Heart left ventricle (tissue), 13 donors: ENCODE results near the gene AAMP.

Experiments
- CTCF ChIP-seq, 12 donors: fragments of 200-600 bp; sonication (generic) in 4 of 12; IDR thresholded peaks; one replicate each; pipeline versions ENCODE4 v1.5.0 to v1.8.0; 2018 to 2022; ENCODE audit warnings: antibody characterized with exemption in 12 of 12, mild to moderate bottlenecking in 5 of 12
- POLR2A ChIP-seq, 2 donors: fragments of 450-650 bp; IDR thresholded peaks; one replicate each; pipeline ENCODE4 v1.6.1; 2017; ENCODE audit warnings: antibody characterized with exemption in 2 of 2, mild to moderate bottlenecking in 2 of 2, moderate library complexity in 2 of 2
- donor health status: ischemic (EF 13 %, LVEDD 7.1; RV severe dilation, severe dysfunction).
- donor health status: DM: no; HTN: yes; CAD: no.
- donor health status: DM: no; HTN: no; CAD: no.
- donor health status: ischemic (EF 25% LVEDD 6.9; RV normal size, moderate dysfunction).
- donor health status: ischemic (EF 25% LVEDD 5.7; RV mildly dilated, moderate dysfunction).
- donor health status: ischemic (EF 35%, LVEDD 5.7; RV mildly dilated, moderate dysfunction).
- donor health status: nonischemic (EF 11% LVEDD 7.7; RV severe dilation, severe dysfunction).
- donor health status: DM: yes; HTN: yes; CAD: no.
- donor health status: PGD.
- donor health status: ischemic (EF 29% LVEDD 5.4; RV normal size, mild dysfunction).
- donor health status: nonischemic (EF 23%, LVEDD 6.1; RV moderate dilation, normal function).

DNA sequence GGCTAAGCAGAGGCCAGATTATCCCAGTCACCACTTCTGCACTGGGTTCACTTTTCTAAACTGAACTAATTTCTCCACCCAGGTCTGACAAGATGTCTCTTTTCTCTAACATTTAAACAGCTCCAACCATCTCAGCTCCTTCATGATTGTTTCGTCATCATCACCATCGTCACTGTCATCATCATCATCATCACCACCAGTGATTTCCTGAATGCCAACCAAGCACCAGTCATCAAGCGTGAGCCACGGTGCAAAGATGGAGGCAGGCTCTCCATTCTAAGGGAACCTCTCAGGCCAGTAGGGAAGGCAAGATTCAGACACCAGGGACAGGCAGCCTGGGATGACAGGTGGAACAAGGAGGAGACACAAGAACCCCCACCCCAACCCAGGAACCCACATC lies 47.9 kb upstream of the AAMP start:
- no peak for TF ChIP-seq CTCF (IDR thresholded peaks at IDR 0.05)
- no peak for TF ChIP-seq POLR2A (IDR thresholded peaks at IDR 0.05)
